HL-60 (cell line): ENCODE measurements around the gene CLCF1.

Experiments used
- GABPA ChIP-seq: IDR thresholded peaks from 2 replicates; pipeline ENCODE4 v1.6.1; 2012; ENCODE audit warnings: low read depth
- POLR2AphosphoS5 ChIP-seq: IDR thresholded peaks from 2 replicates; pipeline ENCODE4 v1.6.1; 2012; ENCODE audit warnings: low read depth
- TF ChIP-seq, protein P1 (sequence below): IDR thresholded peaks from one replicate; pipeline ENCODE4 v1.5.1; 2011; ENCODE audit warnings: low read length, control low read depth, inconsistent platforms; ENCODE audit not compliant: insufficient read depth
- TF ChIP-seq, protein P2 (sequence below): IDR thresholded peaks from 2 replicates; pipeline ENCODE4 v1.6.1; 2012; ENCODE audit warnings: low read depth; ENCODE audit not compliant: insufficient replicate concordance

DNA sequence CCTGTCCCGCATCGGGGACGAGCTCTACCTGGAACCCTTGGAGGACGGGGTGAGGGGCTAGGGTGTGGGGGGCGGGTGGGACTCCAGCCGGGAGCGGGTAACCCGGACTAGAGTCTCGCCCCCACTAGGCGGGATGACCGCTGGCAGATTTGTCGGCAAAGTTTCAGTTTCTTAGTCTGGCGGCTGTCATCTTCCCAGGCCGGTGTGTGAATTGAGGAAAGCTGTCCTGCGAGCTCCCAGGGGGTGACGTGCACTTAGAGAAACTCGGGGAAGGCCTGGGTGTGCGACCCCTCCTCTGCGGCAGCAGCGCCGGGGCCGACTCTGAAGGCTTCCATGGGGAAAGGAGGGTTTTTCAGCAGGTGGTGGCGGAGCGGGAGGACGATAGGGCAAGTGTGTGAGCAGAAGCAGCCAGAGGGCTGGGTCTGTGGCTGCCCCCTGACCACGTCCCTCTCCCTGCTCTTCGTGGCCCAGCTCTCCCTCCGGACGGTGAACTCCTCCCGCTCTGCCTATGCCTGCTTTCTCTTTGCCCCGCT lies 18.9 kb upstream of the CLCF1 start:
- TF ChIP-seq, protein P1, sequence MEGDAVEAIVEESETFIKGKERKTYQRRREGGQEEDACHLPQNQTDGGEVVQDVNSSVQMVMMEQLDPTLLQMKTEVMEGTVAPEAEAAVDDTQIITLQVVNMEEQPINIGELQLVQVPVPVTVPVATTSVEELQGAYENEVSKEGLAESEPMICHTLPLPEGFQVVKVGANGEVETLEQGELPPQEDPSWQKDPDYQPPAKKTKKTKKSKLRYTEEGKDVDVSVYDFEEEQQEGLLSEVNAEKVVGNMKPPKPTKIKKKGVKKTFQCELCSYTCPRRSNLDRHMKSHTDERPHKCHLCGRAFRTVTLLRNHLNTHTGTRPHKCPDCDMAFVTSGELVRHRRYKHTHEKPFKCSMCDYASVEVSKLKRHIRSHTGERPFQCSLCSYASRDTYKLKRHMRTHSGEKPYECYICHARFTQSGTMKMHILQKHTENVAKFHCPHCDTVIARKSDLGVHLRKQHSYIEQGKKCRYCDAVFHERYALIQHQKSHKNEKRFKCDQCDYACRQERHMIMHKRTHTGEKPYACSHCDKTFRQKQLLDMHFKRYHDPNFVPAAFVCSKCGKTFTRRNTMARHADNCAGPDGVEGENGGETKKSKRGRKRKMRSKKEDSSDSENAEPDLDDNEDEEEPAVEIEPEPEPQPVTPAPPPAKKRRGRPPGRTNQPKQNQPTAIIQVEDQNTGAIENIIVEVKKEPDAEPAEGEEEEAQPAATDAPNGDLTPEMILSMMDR = no peak
- TF ChIP-seq, protein P2, sequence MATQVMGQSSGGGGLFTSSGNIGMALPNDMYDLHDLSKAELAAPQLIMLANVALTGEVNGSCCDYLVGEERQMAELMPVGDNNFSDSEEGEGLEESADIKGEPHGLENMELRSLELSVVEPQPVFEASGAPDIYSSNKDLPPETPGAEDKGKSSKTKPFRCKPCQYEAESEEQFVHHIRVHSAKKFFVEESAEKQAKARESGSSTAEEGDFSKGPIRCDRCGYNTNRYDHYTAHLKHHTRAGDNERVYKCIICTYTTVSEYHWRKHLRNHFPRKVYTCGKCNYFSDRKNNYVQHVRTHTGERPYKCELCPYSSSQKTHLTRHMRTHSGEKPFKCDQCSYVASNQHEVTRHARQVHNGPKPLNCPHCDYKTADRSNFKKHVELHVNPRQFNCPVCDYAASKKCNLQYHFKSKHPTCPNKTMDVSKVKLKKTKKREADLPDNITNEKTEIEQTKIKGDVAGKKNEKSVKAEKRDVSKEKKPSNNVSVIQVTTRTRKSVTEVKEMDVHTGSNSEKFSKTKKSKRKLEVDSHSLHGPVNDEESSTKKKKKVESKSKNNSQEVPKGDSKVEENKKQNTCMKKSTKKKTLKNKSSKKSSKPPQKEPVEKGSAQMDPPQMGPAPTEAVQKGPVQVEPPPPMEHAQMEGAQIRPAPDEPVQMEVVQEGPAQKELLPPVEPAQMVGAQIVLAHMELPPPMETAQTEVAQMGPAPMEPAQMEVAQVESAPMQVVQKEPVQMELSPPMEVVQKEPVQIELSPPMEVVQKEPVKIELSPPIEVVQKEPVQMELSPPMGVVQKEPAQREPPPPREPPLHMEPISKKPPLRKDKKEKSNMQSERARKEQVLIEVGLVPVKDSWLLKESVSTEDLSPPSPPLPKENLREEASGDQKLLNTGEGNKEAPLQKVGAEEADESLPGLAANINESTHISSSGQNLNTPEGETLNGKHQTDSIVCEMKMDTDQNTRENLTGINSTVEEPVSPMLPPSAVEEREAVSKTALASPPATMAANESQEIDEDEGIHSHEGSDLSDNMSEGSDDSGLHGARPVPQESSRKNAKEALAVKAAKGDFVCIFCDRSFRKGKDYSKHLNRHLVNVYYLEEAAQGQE = no peak
- TF ChIP-seq GABPA = no peak
- no peak for TF ChIP-seq POLR2AphosphoS5
